PC-9 (cell line): Measurements from ENCODE around the gene CRHR2. TPM values are rescaled to one million over a fixed set of nuclear protein-coding genes. Genes with fewer than 3 reads are reported as not detected.

Experiments
- BruUV-seq: library from RNA; stranded (reverse); fragments of 400-500 nt; replicated peaks from 2 replicates; lab custom pipeline; 2021; lab: Mats Ljungman, UMichigan
- CTCF ChIA-PET: fragments of 300-600 bp; sonication (Branson Sonifier 250); formaldehyde crosslinking; loops from one replicate; lab custom pipeline; 2022; ENCODE audit warnings: antibody characterized with exemption; lab: Charles Lee
- POLR2A ChIA-PET: fragments of 300-600 bp; sonication (Branson Sonifier 250); formaldehyde crosslinking; loops from one replicate; lab custom pipeline; 2022; ENCODE audit warnings: antibody characterized with exemption; ENCODE audit not compliant: unreplicated experiment; lab: Charles Lee
- DNase-seq, 2 experiments: peaks; one replicate each; pipeline versions ENCODE4 v3.0.0 to v3.0.0-alpha.2; 2015 to 2022; ENCODE audit warnings: mixed read lengths in 1 of 2
- H2AFZ ChIP-seq: fragments of 200-600 bp; sonication (generic); 2 replicates; pipeline ENCODE4 v1.8.1; 2017; ENCODE audit warnings: antibody characterized with exemption
- H3F3A ChIP-seq: fragments of 200-600 bp; sonication (generic); 2 replicates; pipeline ENCODE4 v1.8.1; 2017; ENCODE audit warnings: antibody characterized with exemption, mild to moderate bottlenecking, low read depth; ENCODE audit not compliant: insufficient read depth
- H3K27ac ChIP-seq: fragments of 200-600 bp; sonication (generic); 2 replicates; pipeline ENCODE4 v1.6.1; 2016; ENCODE audit warnings: mixed run types
- H3K27me3 ChIP-seq: fragments of 200-600 bp; sonication (generic); 2 replicates; pipeline ENCODE4 v1.6.1; 2016; ENCODE audit warnings: low read depth, mixed run types; ENCODE audit not compliant: insufficient read depth
- H3K36me3 ChIP-seq: fragments of 200-600 bp; sonication (generic); 2 replicates; pipeline ENCODE4 v1.6.1; 2016; ENCODE audit warnings: low read depth, mixed run types
- H3K4me1 ChIP-seq: fragments of 200-600 bp; sonication (generic); replicated peaks from 2 replicates; pipeline ENCODE4 v1.6.1; 2016; ENCODE audit warnings: mixed run types; ENCODE audit not compliant: insufficient read depth
- H3K4me2 ChIP-seq: fragments of 200-600 bp; sonication (generic); 2 replicates; pipeline ENCODE4 v1.6.1; 2017; ENCODE audit warnings: mixed run types
- H3K4me3 ChIP-seq: fragments of 200-600 bp; sonication (generic); 2 replicates; pipeline ENCODE4 v1.6.1; 2016; ENCODE audit warnings: mixed run types
- H3K79me2 ChIP-seq: fragments of 200-600 bp; sonication (generic); 2 replicates; pipeline ENCODE4 v1.6.1; 2017; ENCODE audit warnings: low read depth, mixed run types
- H3K9me2 ChIP-seq: fragments of 200-600 bp; sonication (generic); 2 replicates; pipeline ENCODE4 v1.8.1; 2017; ENCODE audit warnings: mild to moderate bottlenecking; ENCODE audit not compliant: insufficient read depth
- H3K9me3 ChIP-seq: fragments of 200-600 bp; sonication (generic); 2 replicates; pipeline ENCODE4 v1.8.1; 2016; ENCODE audit warnings: low read depth; ENCODE audit not compliant: insufficient read depth
- H4K20me1 ChIP-seq: fragments of 200-600 bp; sonication (generic); 2 replicates; pipeline ENCODE4 v1.8.1; 2017; ENCODE audit not compliant: insufficient read depth
- EZH2 ChIP-seq: fragments of 200-600 bp; sonication (generic); IDR thresholded peaks from 2 replicates; pipeline ENCODE4 v1.8.0; 2017; ENCODE audit warnings: antibody characterized with exemption, low read depth
- intact Hi-C: fragments of 100-400 bp; cut with micrococcal nuclease; formaldehyde crosslinking; loops from one replicate; pipeline ENCODE4 v1.10.0; 2022; ENCODE audit not compliant: unreplicated experiment
- total RNA-seq: library from RNA; stranded (reverse); gene quantifications from 2 replicates; pipeline ENCODE4 v1.2.3, GENCODE V29; 2021
- TF ChIP-seq, protein P1 (sequence below): fragments of 200-600 bp; sonication (generic); conservative IDR thresholded peaks from 2 replicates; pipeline ENCODE4 v1.6.1; 2017; ENCODE audit warnings: mixed run types, antibody characterized with exemption, mild to moderate bottlenecking, moderate library complexity

The CRHR2 gene
- total RNA-seq, 1 experiment from 2014 or later: not detected

DNA sequence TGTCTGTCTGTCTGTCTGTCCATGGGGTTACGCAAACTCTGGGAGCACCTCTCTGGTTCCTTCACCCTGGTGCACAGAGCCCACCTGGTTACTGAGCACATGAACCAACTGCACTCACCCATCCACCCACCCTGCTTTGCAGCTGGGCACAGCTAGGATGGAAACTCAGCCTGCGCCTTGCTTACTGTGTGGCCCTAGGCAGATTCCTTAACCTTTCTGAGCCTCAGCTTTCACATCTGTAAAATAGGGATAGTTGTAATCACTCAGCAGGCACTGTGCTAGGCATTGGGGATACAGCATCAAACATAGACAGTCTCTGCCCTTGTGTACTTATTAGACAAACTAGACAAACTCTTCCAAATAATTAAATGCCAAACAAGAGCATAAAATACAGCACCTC, 47.8 kb upstream of the CRHR2 start:
- POLR2A ChIA-PET: no interaction called here
- intact Hi-C loops: no loop called here
- DNase-seq: no peak
- H3K79me2 ChIP-seq: no peaks in the 10 kb centered on the region
- no peaks in the 10 kb centered on the region for H3K4me1 ChIP-seq
- BruUV-seq: no TSS peak
- H4K20me1 ChIP-seq: no peaks in the 10 kb centered on the region
- TF ChIP-seq, protein P1, sequence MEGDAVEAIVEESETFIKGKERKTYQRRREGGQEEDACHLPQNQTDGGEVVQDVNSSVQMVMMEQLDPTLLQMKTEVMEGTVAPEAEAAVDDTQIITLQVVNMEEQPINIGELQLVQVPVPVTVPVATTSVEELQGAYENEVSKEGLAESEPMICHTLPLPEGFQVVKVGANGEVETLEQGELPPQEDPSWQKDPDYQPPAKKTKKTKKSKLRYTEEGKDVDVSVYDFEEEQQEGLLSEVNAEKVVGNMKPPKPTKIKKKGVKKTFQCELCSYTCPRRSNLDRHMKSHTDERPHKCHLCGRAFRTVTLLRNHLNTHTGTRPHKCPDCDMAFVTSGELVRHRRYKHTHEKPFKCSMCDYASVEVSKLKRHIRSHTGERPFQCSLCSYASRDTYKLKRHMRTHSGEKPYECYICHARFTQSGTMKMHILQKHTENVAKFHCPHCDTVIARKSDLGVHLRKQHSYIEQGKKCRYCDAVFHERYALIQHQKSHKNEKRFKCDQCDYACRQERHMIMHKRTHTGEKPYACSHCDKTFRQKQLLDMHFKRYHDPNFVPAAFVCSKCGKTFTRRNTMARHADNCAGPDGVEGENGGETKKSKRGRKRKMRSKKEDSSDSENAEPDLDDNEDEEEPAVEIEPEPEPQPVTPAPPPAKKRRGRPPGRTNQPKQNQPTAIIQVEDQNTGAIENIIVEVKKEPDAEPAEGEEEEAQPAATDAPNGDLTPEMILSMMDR: no peak
- TF ChIP-seq EZH2: no peak
- H3K9me2 ChIP-seq: no peaks in the 10 kb centered on the region
- CTCF ChIA-PET: no interaction called here
- no peak overlapping the region for H2AFZ ChIP-seq
- H3F3A ChIP-seq: no peaks in the 10 kb centered on the region
- no peaks in the 10 kb centered on the region for H3K9me3 ChIP-seq
- no peaks in the 10 kb centered on the region for H3K36me3 ChIP-seq
- no peak overlapping the region for H3K4me2 ChIP-seq
- peaks cover 89% of the 10 kb centered on the region for H3K27me3 ChIP-seq
- H3K4me3 ChIP-seq: no peak overlapping the region
- H3K27ac ChIP-seq: no peak overlapping the region

DNA sequence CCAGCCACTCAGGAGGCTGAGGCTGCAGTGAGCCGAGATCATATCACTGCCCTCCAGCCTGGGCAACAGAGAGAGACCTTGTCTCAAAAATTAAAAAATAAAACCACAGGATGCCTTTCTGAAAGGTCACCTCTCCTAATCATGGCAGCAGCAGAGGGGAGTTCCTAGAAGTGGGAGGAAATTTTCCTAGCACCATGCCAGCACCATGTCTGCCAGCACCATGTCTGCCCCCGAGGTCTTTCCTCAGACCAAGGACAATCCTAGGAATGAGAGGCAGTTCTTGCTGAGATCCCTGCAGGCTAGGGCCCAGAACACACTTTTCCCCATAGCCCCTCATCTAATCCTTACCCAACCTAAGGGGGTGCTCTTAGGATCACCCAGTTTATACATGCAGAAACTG, 47.4 kb upstream of the CRHR2 start:
- Histone ChIP-seq H3K36me3 (no peaks in the 10 kb centered on the region), H4K20me1 (no peaks in the 10 kb centered on the region), H3K27me3 (peaks cover 89% of the 10 kb centered on the region), H3K4me1 (no peaks in the 10 kb centered on the region), H3K79me2 (no peaks in the 10 kb centered on the region), H2AFZ (no peak overlapping the region), H3K9me3 (no peaks in the 10 kb centered on the region), H3F3A (no peaks in the 10 kb centered on the region), H3K9me2 (no peaks in the 10 kb centered on the region), H3K27ac (no peak overlapping the region), H3K4me3 (no peak overlapping the region), H3K4me2 (no peak overlapping the region)
- CTCF ChIA-PET: no interaction called here
- no TSS peak for BruUV-seq
- POLR2A ChIA-PET: no interaction called here
- TF ChIP-seq EZH2: no peak
- TF ChIP-seq, protein P1: no peak
- intact Hi-C loops: no loop called here
- no peak for DNase-seq

DNA sequence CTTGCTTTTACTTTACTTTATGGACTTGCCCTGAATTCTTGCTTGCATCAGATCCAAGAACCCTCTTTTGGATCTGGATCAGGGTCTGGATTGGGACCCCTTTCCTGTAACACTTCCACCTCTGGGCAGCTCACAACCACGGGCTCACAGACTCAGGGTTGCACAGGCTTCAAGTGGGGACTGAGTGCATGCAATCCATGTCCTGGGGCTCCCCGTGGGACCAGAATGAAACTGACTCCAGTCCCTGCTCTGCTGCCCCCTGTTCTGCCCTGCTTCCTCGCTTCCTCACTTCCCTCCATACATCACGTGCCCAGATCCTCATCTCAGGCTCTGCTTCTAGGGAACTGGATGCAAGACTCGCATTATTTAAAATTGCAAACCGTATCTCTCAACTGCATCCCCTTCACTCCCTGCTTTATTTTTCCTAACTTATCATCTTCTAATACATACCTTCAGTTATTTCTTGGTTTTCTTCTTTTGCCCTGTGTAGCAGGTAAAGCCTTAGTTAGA, 46.4 kb upstream of the CRHR2 start:
- Histone ChIP-seq H3K36me3 (no peaks in the 10 kb centered on the region), H3K9me2 (no peaks in the 10 kb centered on the region), H3K4me3 (no peak overlapping the region), H2AFZ (no peak overlapping the region), H3K27ac (no peak overlapping the region), H3K4me1 (no peaks in the 10 kb centered on the region), H4K20me1 (no peaks in the 10 kb centered on the region), H3F3A (no peaks in the 10 kb centered on the region), H3K27me3 (peaks cover 89% of the 10 kb centered on the region), H3K79me2 (no peaks in the 10 kb centered on the region), H3K4me2 (no peak overlapping the region), H3K9me3 (no peaks in the 10 kb centered on the region)
- intact Hi-C loops: no loop called here
- TF ChIP-seq, protein P1: no peak
- no peak for TF ChIP-seq EZH2
- ChIA-PET POLR2A (no interaction called here), CTCF (no interaction called here)
- BruUV-seq: no TSS peak
- no peak for DNase-seq
